DMS79 (cell line): ENCODE data around the gene UGT3A2.

Experiments used
- DNase-seq: peaks from one replicate; lab custom pipeline; 2025; lab: John Stamatoyannopoulos, UW

UGT3A2 gene

DNA sequence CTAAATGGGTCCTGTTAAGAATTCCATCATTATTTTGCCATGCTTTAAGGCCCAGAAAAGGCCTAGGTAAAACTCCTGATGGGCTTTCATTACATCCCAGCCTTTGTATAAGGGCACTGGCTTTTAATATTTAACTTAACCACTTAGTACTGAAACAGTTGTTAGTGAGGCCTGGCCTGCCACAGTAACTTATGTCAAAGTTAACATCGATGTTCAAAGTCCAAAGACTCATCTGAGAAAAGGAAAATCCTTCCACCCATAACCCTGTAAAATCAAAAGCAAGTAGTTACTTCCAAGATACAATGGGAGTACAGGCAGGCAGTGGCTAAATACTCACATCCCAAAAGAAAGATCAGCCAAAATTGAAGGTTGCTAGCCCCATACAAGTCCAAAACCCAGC, 60.5 kb downstream of the UGT3A2 start:
- no peak for DNase-seq

DNA sequence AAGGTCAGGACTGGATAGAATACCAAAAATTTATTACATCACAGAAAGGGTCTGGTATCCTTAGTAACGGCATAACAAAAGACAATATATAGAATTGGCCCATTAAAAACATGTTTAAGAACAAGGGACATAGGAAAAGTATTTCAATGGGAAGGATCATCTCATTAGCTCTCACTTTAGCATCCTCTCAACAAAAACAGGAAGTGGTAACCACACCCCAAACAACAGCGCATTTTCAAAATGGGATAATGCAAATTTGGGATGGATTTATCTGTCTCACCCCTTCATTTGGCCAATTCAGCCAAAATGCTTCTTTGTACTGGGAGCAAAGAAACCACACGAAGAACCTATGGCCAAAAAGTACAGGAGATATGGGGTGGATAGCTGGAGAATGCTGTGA, 65.7 kb downstream of the UGT3A2 start:
- no peak for DNase-seq

DNA sequence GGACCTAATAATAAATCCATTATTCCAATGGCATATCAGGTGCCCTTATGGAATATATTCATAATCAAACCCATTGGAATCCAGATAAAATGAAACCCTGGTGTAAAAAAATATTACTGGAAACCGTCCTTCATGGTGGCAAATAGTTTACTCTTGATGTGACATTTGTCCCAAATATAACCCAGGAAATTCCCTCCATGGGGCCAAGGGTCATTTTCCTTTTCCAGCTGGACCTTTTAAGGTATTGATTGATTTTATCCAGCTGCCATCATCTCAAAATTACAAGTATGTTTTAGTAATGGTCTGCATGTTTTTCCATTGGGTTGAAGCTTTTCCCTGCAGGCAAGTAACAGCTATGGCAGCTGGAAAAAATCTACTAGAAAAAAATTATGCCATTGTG, 67.1 kb downstream of the UGT3A2 start:
- no peak for DNase-seq

DNA sequence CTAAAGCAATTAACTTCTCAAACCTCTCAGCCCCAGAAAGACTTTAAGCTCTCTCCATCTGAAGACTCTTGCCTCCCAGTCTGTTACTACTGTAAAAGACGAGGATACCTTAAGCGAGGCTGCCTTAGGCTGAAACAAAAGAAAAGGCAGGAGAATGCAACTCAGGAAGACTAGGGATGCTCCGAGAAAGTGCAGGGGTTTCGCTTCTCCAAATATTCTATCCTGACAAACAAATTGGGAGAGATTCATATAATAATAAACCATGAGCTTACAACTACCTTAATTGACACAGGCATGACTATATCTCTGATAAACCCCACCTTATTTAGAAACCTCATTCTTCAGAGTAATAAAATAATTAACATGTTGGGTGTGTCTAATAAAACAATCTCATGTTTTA, 70.6 kb downstream of the UGT3A2 start:
- DNase-seq: no peak

DNA sequence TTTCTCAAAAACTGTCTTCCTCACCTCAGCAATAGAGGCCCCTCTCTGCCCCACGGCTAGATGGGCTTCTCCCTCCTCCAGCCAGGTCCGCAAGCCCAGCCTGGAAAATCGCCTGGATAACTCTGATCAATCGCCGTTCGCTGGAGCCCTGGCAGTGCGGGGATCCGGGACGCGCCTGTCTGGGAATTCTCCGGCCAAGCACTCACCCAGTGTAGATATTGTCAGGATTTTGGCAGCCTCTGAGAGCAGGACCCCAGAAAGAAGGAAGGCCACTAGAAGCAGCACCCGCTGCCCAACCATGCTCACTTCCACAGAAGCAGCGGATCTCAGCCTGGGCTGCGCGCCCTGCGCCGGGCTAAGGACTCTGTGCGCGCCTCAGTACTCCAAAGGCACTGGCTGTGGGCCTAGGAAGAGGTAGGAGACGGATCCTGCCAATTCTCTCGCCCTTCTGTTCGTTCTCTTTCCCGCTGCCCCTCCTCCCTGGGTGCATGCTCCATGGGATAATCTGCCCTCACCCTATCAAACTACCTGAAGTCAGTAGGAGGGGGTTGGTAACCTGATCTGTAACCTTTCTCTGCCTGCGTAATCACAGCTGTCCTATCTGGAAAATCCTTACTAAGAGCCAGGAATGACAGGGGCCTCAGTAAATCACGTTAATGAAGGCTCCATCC, 75.6 kb downstream of the UGT3A2 start, which contains the start of gene UGT3A1:
Gene UGT3A1, minus strand, starts transcription at position 450 of the 671 bp plus-strand sequence. Its CDS starts 150 bp downstream, at position 300.
- no peak for DNase-seq

DNA sequence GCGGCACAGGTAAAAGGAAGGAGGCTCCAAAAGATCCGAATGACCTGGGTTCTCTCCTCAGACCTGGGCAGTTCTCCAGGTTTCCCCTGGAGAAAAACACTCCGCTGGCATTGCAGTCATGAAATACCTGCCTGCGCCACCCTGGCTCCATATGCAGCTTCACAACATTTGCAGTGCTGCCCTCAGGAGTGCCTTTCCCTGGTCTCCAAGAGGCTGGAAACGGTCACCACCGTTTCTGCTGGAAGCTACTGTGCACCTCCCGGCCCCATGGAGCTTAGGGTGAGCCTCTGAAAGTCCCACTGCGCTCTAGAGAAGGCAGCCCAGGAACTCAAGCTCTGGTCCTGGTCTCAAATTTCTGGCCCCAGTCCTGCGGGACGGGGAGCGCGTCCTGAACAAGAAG, 76.2 kb downstream of the UGT3A2 start:
- peak; percentile 7 for DNase-seq

DNA sequence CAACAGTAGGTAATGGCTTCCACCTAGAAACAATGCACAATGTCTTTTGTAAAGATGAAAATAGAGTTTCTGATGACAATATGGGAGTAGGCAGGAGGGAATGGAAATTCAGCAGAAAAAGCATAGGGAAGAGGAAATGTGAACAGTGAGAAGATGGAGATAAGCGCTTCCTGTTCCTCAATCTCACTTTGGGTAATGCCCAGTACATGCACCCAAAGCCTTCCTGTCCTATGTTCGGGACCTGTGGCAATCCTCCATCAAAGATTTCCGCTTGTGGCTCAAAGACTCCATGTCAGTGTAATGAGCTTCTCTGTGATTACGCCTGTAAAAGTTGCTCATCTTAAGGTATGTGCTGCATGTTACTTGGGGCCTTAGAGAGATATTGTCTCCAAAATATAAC, 78.2 kb downstream of the UGT3A2 start:
- no peak for DNase-seq

DNA sequence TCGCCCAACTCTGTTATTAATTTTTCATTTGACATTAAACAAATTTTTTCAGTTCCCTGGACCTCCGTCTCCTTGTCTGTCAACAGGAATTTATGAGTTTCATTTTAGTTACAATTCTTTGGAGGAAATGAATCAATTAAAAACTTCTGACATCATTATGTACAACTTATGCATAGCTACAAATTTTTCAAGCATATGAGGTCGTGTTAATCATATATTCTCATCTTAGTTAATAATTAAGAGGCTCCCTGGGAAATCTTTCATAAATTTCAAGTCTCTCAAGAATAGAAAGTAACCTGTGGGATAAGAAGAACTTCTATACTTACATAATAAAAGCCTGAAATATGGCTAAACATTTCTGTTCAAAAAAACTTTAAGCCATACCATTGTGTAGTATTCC, 78.9 kb downstream of the UGT3A2 start:
- DNase-seq: no peak
